Measurements from ENCODE around the gene REEP6. TPM values are rescaled to one million over a fixed set of nuclear protein-coding genes. Genes with fewer than 3 reads are reported as not detected.

The REEP6 gene
- total RNA-seq, 1 donor from 2014 or later: 7.5 TPM

- no peak for DNase-seq
Observed at GRCh38 chr19:1456121-1456900, 34.7 kb upstream of the REEP6 start.

- DNase-seq: no peak
Observed at GRCh38 chr19:1457031-1457739, 33.8 kb upstream of the REEP6 start.

- no peak for DNase-seq
Observed at GRCh38 chr19:1457892-1458291, 33.1 kb upstream of the REEP6 start.

- DNase-seq: no peak
Observed at GRCh38 chr19:1459479-1459878, 31.5 kb upstream of the REEP6 start.

DNA sequence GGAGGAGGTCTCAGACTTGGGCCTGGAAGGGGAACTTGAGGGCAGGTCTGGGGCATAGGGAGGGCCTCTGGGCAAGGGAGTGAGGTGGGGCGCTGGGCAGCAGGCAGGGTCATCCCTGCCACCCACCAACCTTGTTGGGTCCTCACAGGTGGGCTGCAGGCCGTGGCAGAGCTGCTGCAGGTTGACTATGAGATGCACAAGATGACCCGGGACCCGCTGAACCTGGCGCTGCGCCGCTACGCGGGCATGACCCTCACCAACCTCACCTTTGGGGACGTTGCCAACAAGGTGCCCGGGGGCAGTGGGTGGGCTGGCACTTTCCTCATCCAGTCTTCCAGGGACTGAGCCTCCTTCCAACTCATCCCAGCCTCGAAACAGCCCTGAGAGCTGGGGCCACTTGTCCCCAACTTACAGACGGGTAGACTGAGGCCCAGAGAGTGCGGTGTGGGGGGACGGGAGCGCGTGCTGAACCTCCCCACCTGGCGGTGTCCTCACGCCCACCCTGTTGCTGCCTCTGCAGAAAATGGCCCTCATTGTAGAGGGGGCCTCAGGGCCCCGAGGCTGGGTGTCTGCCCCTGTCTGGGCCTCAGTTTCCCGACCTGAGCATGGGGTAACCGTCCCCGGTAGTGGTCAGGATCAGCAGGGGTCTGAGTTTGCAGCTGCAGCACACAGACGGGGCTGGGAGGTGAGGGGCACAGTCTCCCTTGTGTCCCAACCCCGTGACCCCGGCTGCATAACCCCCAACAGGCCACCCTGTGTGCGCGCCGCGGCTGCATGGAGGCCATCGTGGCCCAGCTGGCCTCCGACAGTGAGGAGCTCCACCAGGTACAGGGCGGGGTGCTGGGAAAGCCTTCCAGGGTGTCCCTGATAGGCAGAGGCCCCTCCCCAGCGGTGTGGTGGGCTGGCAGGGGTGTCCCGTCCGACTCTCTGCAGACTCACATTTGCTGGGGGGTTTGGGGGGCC lies 30.7 kb upstream of the REEP6 start:
- DNase-seq: no peak

DNA sequence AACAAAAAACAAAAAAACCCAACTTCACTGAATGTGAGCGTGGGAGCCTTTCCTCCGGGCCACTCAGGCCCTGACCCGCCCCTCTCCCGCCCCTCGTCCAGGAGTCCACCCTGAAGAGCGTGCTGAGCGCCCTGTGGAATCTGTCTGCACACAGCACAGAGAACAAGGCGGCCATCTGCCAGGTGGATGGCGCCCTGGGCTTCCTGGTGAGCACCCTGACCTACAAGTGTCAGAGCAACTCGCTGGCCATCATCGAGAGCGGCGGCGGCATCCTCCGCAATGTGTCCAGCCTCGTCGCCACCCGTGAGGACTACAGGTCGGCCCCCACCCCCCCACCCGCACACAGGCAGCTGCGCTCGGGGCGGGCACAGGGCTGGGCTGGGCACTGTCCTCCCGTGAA lies 29.1 kb upstream of the REEP6 start:
- no peak for DNase-seq

GRCh38 chr19:1465191-1466016 lies 25.6 kb upstream of the REEP6 start:
- DNase-seq: no peak

- no peak for DNase-seq
Observed at GRCh38 chr19:1466018-1466460, 24.9 kb upstream of the REEP6 start.

DNA sequence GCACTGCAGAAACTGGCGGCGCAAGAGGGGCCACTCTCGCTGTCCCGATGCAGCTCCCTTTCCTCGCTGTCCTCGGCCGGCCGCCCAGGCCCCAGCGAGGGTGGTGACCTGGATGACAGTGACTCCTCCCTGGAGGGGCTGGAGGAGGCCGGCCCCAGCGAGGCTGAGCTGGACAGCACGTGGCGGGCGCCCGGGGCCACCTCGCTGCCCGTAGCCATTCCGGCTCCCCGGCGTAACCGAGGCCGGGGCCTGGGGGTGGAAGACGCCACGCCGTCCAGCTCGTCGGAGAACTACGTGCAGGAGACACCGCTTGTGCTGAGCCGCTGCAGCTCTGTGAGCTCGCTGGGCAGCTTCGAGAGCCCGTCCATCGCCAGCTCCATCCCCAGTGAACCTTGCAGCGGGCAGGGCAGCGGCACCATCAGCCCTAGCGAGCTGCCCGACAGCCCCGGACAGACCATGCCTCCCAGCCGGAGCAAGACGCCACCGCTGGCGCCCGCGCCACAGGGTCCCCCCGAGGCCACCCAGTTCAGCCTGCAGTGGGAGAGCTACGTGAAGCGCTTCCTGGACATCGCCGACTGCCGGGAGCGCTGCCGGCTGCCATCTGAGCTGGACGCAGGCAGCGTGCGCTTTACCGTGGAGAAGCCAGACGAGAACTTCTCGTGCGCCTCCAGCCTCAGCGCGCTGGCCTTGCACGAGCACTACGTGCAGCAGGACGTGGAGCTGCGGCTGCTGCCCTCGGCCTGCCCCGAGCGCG lies 24.3 kb upstream of the REEP6 start:
- no peak for DNase-seq

DNA sequence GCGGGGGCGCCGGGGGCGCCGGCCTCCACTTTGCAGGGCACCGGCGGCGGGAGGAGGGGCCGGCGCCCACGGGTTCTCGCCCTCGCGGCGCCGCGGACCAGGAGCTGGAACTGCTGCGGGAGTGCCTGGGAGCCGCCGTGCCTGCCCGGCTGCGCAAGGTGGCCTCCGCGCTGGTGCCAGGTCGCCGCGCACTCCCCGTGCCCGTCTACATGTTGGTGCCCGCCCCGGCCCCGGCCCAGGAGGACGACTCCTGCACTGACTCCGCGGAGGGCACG lies 23.8 kb upstream of the REEP6 start:
- DNase-seq: no peak

- DNase-seq: no peak
Observed at GRCh38 chr19:1467490-1468273, 23.3 kb upstream of the REEP6 start.

DNA sequence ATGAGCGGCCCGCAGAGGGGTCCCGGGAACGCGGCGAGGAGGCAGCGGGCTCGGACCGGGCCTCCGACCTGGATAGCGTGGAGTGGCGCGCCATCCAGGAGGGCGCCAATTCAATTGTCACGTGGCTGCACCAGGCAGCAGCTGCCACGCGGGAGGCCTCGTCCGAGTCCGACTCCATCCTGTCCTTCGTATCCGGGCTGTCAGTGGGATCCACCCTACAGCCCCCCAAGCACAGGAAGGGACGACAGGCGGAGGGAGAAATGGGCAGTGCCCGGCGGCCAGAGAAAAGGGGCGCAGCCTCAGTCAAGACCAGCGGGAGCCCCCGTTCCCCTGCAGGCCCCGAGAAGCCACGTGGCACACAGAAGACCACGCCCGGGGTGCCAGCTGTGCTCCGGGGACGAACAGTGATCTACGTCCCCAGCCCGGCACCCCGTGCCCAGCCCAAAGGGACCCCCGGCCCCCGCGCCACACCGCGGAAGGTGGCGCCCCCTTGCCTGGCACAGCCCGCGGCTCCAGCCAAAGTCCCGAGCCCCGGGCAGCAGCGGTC lies 22.6 kb upstream of the REEP6 start:
- no peak for DNase-seq

GRCh38 chr19:1468821-1469254 lies 22.1 kb upstream of the REEP6 start:
- no peak for DNase-seq

GRCh38 chr19:1469255-1470054 lies 21.5 kb upstream of the REEP6 start:
- DNase-seq: no peak

GRCh38 chr19:1470055-1470304 lies 21.0 kb upstream of the REEP6 start:
- DNase-seq: no peak

- DNase-seq: no peak
Observed at GRCh38 chr19:1470305-1471009, 20.5 kb upstream of the REEP6 start.

- DNase-seq: no peak
Observed at GRCh38 chr19:1471010-1471514, 19.9 kb upstream of the REEP6 start.

DNA sequence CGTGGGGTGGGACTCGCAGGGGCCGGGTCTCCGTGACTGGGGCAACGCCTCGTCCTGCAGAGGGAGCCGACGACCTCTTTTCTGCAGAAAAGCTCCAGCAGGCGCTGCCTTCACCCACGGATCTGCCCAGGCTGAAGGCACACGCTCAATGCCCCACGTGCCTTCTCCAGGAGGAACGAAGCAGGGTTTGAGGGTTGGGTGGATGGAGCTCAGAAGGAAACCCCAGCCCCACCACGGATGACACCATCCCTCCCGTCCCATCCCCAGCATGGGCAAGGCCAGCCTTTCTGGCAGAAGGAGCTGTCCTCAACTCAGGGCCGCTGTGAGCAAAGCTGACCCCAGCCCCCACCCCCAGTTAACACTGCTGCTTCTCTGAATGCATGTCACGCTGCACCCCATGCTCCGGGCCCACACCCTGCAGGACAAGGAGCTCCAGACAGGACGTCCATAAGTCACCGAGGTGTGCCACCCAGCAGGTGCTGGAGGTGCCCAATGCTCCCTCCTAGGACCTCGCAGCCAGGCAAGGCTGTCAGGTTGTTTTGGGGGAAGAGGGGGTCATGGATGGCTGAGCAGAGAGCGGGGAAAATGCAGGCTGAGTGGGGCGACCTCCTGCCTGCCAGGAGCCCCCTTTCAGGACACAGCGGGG lies 19.3 kb upstream of the REEP6 start:
- no peak for DNase-seq

All from skin of body (tissue), 2 donors.